ENCODE data around the gene CAMK4.

CAMK4 gene

DNA sequence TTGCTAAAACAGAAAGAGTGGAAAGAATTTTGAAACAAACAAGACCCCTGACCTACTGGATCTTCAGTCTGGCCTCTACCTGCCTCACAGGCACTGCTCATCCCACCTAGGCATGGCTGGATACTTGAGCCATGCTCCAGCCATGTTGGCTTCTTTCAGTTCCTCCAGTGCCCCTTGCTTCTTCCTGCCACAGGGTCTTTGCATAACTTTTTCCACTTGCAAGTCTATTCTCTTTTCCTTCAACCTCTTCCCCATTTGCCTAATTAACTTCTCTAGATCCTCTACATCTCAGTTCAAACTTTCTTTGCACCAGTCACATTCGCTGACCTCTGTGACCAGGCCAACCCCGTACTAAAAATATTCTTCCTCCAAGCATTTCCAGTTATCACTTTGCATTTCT lies 237.8 kb downstream of the CAMK4 start:
- no peak for TF ChIP-seq Cebpa-rat (IDR thresholded peaks at IDR 0.05)
- no peak overlapping the region for H3K9ac ChIP-seq
- H4K20me1 ChIP-seq, result no peaks in the 10 kb centered on the region
- H3K4me3 ChIP-seq, result no peak overlapping the region
- H3K9me3 ChIP-seq, result 0 out of 2 replicates have a peak, but pooled peaks cover 3% of the 10 kb centered on the region
- no peaks in the 10 kb centered on the region for H3K27me3 ChIP-seq
- H3K4me1 ChIP-seq, result peaks cover 11% of the 10 kb centered on the region
- H3K4me2 ChIP-seq, result no peak overlapping the region
- no peaks in the 10 kb centered on the region for H3K36me3 ChIP-seq
- no peak overlapping the region for H3K27ac ChIP-seq

DNA sequence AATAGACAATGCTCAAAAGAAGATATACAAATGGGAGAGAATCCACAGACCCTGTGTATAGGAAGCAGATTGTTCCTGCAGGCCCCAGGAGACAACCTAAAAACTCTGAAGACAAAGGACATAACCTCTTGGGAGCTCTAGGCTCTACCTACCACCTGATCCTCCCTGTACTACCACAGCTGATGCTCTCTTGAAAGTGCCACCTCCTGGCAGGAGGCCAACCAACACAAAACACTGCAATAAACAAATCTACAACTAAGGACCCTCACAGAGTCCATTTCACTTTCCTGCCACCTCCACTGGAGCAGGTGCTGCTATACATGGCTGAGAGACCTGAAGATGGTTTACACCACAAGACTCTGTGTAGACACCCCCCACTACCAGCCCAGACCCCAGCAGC lies 239.1 kb downstream of the CAMK4 start:
- Histone ChIP-seq H3K4me3 (no peak overlapping the region), H3K9me3 (0 out of 2 replicates have a peak, but pooled peaks cover 3% of the 10 kb centered on the region), H3K27me3 (no peaks in the 10 kb centered on the region), H3K4me1 (peaks cover 11% of the 10 kb centered on the region), H4K20me1 (no peaks in the 10 kb centered on the region), H3K9ac (no peak overlapping the region), H3K27ac (no peak overlapping the region), H3K4me2 (peak overlapping the region; percentile 1; the same call in 1 of the 2 replicates), H3K36me3 (no peaks in the 10 kb centered on the region)
- TF ChIP-seq Cebpa-rat (IDR thresholded peaks at IDR 0.05), result no peak

DNA sequence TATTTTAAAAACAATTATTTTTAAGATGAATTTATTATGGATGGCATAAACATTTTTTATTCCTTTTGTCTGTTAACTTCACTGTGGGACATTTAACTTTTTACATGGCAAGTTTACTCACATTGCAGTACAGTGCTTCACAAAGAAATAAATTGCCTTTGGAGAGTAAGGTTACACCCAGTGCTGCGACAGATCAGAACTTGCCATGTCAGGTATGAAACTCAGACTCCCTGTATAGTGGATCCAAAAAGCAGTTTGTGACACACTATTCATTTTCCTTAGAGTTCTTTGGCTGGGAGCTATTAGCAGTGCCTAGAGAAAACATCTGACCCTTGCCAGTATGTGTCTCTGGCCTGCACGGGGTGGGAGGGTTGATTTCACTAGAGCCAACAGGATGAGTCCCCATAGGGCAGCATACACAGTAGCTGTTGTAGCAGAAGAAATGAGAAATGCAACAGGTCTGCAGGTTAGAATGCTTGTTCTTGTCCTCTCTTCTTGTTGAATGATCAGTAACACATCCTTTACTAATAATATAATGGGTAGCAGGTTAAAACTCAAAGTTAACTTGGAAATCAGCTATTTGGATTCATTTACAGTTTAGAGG lies 245.2 kb downstream of the CAMK4 start:
- Histone ChIP-seq H3K27me3 (no peaks in the 10 kb centered on the region), H3K36me3 (no peaks in the 10 kb centered on the region), H3K4me2 (no peak overlapping the region), H3K27ac (no peak overlapping the region), H3K4me3 (no peak overlapping the region), H3K9ac (no peak overlapping the region), H4K20me1 (no peaks in the 10 kb centered on the region), H3K9me3 (0 out of 2 replicates have a peak, but pooled peaks cover 3% of the 10 kb centered on the region), H3K4me1 (peaks cover 12% of the 10 kb centered on the region)
- no peak for TF ChIP-seq Cebpa-rat (IDR thresholded peaks at IDR 0.05)

DNA sequence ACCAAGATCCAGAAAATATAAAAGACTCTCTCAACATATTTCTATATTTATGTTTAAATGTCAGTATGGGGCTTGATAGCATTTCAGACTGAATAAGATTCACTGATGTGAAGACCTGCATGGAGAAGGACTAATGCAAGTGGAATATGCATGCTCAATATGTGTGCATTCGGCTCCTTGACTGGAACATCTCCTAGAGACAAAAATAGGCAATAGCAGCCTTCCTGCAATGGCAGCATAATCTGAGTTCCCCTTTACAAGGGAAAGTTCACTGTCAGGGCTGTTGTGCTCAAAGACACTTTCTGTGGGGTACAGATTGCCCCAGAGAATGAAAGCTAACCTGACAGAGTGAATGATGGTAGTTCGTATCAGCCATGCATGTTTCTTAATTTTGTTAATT lies 245.7 kb downstream of the CAMK4 start:
- H3K9ac ChIP-seq, result no peak overlapping the region
- no peaks in the 10 kb centered on the region for H3K36me3 ChIP-seq
- H3K27me3 ChIP-seq, result no peaks in the 10 kb centered on the region
- no peak overlapping the region for H3K4me3 ChIP-seq
- no peak for TF ChIP-seq Cebpa-rat (IDR thresholded peaks at IDR 0.05)
- H3K9me3 ChIP-seq, result 0 out of 2 replicates have a peak, but pooled peaks cover 1% of the 10 kb centered on the region
- no peak overlapping the region for H3K27ac ChIP-seq
- no peaks in the 10 kb centered on the region for H4K20me1 ChIP-seq
- peaks cover 12% of the 10 kb centered on the region for H3K4me1 ChIP-seq
- H3K4me2 ChIP-seq, result no peak overlapping the region

DNA sequence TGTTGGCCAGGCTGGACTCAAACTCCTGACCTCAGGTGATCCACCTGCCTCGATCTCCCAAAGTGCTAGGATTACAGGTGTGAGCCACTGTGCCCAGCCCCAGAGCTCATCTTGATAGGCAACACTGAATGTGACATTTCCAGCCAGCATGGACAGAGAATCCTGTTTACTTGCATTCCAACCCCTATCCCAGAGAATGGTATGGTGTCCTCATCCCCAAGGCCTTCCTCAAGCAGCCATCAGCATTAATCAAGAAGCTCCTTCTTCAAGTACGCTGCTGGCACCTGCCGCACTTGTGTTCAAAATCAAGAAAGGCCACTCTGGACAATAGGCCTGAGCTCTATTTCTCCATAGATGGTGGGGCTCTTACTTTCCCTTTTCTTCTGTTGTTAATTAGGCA lies 247.9 kb downstream of the CAMK4 start:
- Histone ChIP-seq H3K9ac (no peak overlapping the region), H4K20me1 (no peaks in the 10 kb centered on the region), H3K4me3 (no peak overlapping the region), H3K27me3 (no peaks in the 10 kb centered on the region), H3K36me3 (no peaks in the 10 kb centered on the region), H3K27ac (no peak overlapping the region), H3K4me1 (peaks cover 12% of the 10 kb centered on the region), H3K9me3 (no peaks in the 10 kb centered on the region), H3K4me2 (peak overlapping the region; percentile 48; the same call in 1 of the 2 replicates)
- no peak for TF ChIP-seq Cebpa-rat (IDR thresholded peaks at IDR 0.05)

DNA sequence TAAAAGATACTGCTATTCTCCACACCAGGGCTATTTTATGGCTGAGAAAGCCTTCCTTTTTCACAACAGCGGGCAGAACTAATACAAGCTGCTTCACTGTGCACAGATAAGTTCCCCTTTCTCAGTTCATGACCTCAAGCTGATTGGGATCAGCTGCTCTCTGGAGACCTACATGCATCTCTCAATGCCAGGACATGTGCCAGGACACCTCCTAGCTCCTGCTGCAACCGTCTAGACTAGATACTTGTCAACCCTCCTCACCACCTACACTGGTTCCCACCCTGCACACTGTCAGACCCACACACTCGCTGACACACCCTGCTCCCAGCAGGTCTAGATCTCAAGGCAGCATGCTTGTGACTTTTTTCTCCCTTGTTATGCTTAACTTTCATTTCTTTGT lies 248.4 kb downstream of the CAMK4 start:
- Histone ChIP-seq H3K4me1 (peaks cover 12% of the 10 kb centered on the region), H3K4me3 (no peak overlapping the region), H4K20me1 (no peaks in the 10 kb centered on the region), H3K36me3 (no peaks in the 10 kb centered on the region), H3K4me2 (peak overlapping the region; percentile 48), H3K27me3 (no peaks in the 10 kb centered on the region), H3K27ac (no peak overlapping the region), H3K9me3 (no peaks in the 10 kb centered on the region), H3K9ac (no peak overlapping the region)
- no peak for TF ChIP-seq Cebpa-rat (IDR thresholded peaks at IDR 0.05)

DNA sequence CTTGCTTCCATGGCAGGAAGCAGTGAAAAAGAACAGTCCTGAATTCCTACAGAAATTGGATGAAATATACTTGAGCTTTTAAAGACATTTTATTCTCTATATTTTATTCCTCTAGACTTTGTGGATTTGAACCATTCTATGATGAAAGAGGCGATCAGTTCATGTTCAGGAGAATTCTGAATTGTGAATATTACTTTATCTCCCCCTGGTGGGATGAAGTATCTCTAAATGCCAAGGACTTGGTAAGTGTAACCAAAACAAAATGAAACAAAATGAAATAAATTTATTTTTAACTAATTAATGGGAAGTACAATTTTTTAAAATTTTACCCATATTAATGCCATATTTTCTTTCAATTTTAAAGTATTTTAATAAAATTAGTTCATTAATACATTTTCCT lies 254.1 kb downstream of the CAMK4 start:
- Histone ChIP-seq H3K4me2 (no peak overlapping the region), H4K20me1 (no peaks in the 10 kb centered on the region), H3K9ac (no peak overlapping the region), H3K27ac (no peak overlapping the region), H3K9me3 (no peaks in the 10 kb centered on the region), H3K4me1 (no peaks in the 10 kb centered on the region), H3K4me3 (no peak overlapping the region), H3K36me3 (no peaks in the 10 kb centered on the region), H3K27me3 (no peaks in the 10 kb centered on the region)
- no peak for TF ChIP-seq Cebpa-rat (IDR thresholded peaks at IDR 0.05)

DNA sequence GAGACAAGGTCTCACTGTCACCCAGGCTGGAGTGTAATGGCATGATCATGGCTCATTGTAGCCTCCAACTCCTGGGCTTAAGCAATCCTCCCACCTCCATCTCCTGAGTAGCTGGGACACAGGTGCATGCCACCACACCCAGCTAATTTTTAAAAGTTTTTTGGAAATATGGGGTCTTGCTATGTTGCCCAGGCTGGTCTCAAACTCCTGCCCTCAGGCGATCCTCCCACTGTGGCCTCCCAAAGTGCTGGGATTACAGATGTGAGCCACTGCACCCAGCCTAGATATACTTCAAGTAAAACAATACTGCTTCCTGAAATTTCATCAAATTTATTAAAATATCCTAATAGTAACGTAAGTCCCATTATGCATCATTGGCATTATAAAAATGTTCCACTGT lies 254.7 kb downstream of the CAMK4 start:
- no peak overlapping the region for H3K9ac ChIP-seq
- H4K20me1 ChIP-seq, result no peaks in the 10 kb centered on the region
- H3K9me3 ChIP-seq, result no peaks in the 10 kb centered on the region
- no peaks in the 10 kb centered on the region for H3K4me1 ChIP-seq
- H3K4me3 ChIP-seq, result no peak overlapping the region
- H3K27me3 ChIP-seq, result no peaks in the 10 kb centered on the region
- H3K4me2 ChIP-seq, result no peak overlapping the region
- no peaks in the 10 kb centered on the region for H3K36me3 ChIP-seq
- no peak for TF ChIP-seq Cebpa-rat (IDR thresholded peaks at IDR 0.05)
- H3K27ac ChIP-seq, result no peak overlapping the region

DNA sequence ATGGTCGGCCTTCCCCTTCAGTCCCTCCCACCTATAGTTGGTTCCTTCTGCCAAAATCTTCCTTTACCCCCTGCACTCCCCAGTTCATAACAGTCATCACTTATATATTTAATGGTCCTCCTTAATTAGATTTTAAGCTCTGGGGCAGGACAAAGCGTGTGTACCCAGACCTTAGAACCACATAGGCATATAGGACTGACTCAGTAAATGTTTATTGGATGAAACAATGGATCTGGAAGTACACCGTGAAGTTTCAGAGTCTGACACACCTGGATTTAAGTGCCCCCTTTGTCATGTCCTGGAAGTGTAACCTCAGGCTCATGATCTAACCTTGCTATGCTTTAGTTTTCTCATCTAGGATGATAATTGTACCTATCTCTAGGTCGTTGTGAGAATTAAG lies 256.2 kb downstream of the CAMK4 start:
- H3K36me3 ChIP-seq, result no peaks in the 10 kb centered on the region
- no peaks in the 10 kb centered on the region for H3K4me1 ChIP-seq
- no peak overlapping the region for H3K4me3 ChIP-seq
- H3K9me3 ChIP-seq, result no peaks in the 10 kb centered on the region
- no peak overlapping the region for H3K9ac ChIP-seq
- no peak overlapping the region for H3K27ac ChIP-seq
- peak overlapping the region; percentile 8; the same call in 1 of the 2 replicates for H3K4me2 ChIP-seq
- H4K20me1 ChIP-seq, result no peaks in the 10 kb centered on the region
- TF ChIP-seq Cebpa-rat (IDR thresholded peaks at IDR 0.05), result no peak
- H3K27me3 ChIP-seq, result no peaks in the 10 kb centered on the region

DNA sequence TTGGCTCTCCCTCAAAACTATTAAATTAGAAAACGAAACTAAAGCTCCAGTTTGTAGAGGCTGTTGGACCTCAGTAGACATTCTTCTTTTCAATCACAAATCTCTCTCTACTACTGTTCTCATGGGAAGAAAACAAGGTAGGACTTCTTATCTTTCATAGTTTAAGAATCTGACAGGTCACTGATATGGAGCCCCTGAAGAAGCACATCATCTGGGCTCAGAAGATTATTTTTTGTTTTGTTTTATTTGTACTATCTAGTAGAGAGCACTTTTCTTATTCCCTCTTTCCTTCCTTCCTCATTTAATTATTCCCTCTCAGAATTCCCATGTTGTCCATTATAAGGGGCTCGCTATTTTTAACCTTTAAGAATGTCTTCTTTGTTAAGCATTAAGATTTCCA lies 261.9 kb downstream of the CAMK4 start:
- no peak overlapping the region for H3K4me3 ChIP-seq
- H4K20me1 ChIP-seq, result no peaks in the 10 kb centered on the region
- no peak overlapping the region for H3K9ac ChIP-seq
- H3K9me3 ChIP-seq, result no peaks in the 10 kb centered on the region
- H3K4me1 ChIP-seq, result no peaks in the 10 kb centered on the region
- H3K4me2 ChIP-seq, result no peak overlapping the region
- H3K36me3 ChIP-seq, result no peaks in the 10 kb centered on the region
- no peaks in the 10 kb centered on the region for H3K27me3 ChIP-seq
- no peak overlapping the region for H3K27ac ChIP-seq
- no peak for TF ChIP-seq Cebpa-rat (IDR thresholded peaks at IDR 0.05)

DNA sequence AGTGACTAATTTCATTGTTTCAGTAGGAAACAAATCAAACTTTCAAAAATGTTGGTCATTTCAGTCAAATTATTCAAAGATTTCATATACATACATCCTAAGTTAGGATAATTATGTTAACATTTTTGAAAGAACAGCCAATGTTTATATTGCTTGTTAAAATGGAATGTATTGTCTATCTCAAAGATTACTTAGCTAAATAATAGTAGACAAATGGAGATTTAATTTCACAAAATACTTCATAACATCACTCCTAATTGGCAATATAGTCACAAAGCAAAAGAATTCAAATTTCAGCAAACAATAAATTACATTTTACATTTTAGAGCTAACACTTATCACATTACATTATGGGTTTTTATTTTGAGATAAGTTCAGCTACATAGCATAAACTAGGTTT lies 262.7 kb downstream of the CAMK4 start:
- no peaks in the 10 kb centered on the region for H3K4me1 ChIP-seq
- H3K4me3 ChIP-seq, result no peak overlapping the region
- no peaks in the 10 kb centered on the region for H3K9me3 ChIP-seq
- H3K27ac ChIP-seq, result no peak overlapping the region
- H3K4me2 ChIP-seq, result no peak overlapping the region
- no peaks in the 10 kb centered on the region for H3K36me3 ChIP-seq
- H3K9ac ChIP-seq, result no peak overlapping the region
- TF ChIP-seq Cebpa-rat (IDR thresholded peaks at IDR 0.05), result no peak
- no peaks in the 10 kb centered on the region for H3K27me3 ChIP-seq
- no peaks in the 10 kb centered on the region for H4K20me1 ChIP-seq
